Left cardiac atrium (tissue), 4 donors: Measurements from ENCODE around the gene HSF5. TPM values are rescaled to one million over a fixed set of nuclear protein-coding genes. Genes with fewer than 3 reads are reported as not detected.
A peak's percentile ranks its signal among the peaks of the same experiment; 100 is the strongest.

Source experiments
- ATAC-seq, 2 donors: fragments of 200-7000 bp; cut with Tn5 transposase; one replicate each; pipeline ENCODE4 v1.9.1; 2020; ENCODE audit warnings: mild to moderate bottlenecking in 2 of 2, moderate library complexity in 2 of 2
- DNase-seq: peaks from one replicate; pipeline ENCODE4 v3.0.0-alpha.2; 2020
- intact Hi-C, 2 donors: fragments of 100-400 bp; cut with DNase I; formaldehyde crosslinking; loops; one replicate each; pipeline versions ENCODE4 v1.14.1 to v1.15.1; 2022 to 2023
- long read RNA-seq: library from polyadenylated mRNA; unstranded; transcript quantifications from one replicate; pipeline ENCODE4 v2.0.0, GENCODE V29; 2021
- total RNA-seq, 2 donors: library from RNA; stranded (reverse); fragmentation: NEBNext Ultra II Directional; extraction: Animal tissue kit (Norgen Biotek cat#: 25700); gene quantifications; one replicate each; pipeline ENCODE4 v1.2.1, GENCODE V29; 2021
- donor health status: DM: no; HTN: yes; CAD: no.
- donor health status: DM: no; HTN: yes; CAD: no; lungs with severe emphysema.
- donor health status: DM: yes; HTN: yes; CAD: no.
- donor health status: Dilated cardiomyopathy.

HSF5 gene, protein sequence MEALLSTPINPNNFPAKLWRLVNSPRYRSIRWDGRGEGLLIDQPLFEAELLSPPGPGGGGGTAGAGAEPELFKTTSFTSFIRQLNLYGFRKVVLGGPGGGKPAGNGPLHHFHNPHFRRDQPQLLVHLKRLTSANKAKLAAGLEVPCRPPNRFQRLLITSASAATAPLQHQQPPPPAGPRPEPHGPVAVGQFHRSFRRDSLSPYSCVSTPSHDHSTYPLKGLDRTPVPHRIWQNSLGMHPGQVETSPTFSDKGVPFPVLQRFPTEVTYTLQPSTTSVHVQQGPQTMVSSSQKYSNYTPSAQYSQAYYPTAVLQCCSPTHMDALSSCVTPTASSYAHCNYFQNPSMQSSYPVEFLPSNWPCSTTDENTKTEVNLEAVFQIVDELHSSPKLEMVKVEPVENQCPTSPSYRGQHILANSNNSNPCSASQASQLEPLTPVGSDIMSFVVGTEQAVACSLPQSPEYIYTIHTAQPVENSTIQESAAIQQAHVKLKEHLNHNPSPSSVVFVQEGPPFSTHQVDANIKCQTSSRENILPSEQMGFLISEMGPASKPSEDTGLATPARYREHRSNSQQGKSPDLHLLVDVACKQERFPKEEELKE
- total RNA-seq, result under 1 TPM; 0.06 to 0.10 TPM
- long read RNA-seq, partial matches to known transcripts, result 0 of 1 reads
- long read RNA-seq, other reads (novel, unspliced or antisense), result 1 of 1 reads

DNA sequence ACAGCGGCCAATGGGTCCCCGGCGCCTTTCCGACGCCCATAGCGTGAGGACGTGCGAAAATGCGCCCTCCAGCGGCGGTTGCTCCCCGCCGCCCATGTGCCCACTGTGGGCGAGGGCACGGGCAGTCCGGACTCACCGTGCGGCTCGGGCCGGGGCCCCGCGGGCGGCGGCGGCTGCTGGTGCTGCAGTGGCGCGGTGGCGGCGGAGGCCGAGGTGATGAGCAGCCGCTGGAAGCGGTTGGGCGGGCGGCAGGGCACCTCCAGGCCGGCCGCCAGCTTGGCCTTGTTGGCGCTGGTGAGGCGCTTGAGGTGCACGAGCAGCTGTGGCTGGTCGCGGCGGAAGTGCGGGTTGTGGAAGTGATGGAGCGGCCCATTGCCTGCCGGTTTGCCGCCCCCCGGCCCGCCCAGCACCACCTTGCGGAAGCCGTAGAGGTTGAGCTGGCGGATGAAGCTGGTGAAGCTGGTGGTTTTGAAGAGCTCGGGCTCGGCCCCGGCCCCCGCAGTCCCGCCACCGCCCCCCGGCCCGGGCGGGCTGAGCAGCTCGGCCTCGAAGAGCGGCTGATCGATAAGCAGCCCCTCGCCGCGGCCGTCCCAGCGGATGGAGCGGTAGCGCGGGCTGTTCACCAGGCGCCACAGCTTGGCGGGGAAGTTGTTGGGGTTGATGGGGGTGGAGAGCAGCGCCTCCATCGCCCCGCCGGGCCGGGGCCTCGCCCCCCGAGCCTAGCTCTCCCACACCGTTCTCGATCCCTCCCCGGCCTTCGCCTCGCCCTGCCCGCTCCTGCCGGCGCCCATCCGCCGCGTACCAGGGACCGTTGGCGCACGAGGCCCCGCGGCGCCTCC is at the start of gene HSF5:
Gene HSF5, minus strand, starts transcription at position 820 of the 839 bp plus-strand sequence. Its CDS starts 134 bp downstream, at position 686.
- intact Hi-C loops, result no loop called here
- ATAC-seq (peak; percentile 75 to 78), DNase-seq (peak; percentile 50)

DNA sequence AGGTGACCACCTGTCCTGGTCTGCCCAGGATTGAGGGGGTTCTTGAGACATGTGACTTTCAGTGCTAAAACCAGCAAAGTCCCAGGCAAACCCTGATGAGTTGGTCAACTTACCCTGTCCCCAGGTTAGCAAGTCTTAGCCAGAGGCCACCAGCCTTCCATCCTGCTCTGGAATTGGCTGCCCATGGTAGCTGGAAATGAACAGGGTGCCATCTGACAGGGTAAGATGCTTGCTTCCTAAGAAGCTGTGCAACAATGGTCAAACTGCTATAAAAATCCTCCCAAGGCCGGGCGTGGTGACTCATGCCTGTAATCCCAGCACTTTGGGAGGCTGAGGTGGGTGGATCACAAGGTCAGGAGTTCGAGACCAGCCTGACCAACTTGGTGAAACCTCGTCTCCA is 49.1 kb upstream of the HSF5 start:
- no peak for ATAC-seq
- intact Hi-C loops, result no loop called here

DNA sequence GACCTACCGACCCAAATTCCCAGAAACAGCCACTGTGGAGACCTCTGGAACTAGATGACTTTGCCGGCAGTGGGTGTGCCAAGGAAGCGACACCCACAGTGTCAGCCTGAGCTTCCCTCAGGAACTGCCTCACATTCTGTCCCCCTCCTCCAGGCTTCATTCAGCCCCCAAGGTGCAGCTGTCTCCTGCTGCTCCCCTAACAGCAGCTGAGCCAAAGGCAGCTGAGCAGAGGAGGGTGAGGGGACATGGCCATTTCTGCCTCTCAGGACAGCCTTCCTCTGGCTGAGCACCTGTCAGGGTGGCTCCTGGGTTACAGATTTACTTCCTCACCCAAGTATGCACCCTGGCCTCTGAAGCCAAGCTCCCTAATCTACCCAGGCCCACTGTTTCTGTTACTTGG is 48.3 kb upstream of the HSF5 start:
- intact Hi-C loops, result no loop called here
- DNase-seq (no peak), ATAC-seq (no peak)

More for the DNA sequence above, 49.1 kb upstream of the HSF5 start:
- no peak for DNase-seq

DNA sequence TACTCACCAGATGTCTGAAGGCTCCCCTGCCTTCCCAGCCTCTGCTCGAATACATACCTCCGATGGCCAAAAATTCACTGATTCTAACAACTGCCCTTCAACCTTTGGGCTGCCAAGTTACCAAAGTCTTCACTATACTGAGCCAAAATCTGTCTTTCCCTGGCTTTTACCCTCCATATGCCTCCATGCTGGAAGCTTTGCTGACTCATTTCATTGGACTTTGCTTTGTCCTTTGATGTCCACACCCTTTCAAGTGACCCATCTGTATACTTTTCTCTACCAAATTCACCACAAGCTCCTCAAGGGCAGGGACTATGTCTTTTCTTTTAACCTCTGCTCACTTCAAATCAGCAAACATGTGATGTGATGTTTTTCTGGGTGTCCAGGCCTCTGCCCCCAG is 47.2 kb upstream of the HSF5 start:
- intact Hi-C loops, result no loop called here
- DNase-seq, result no peak
- ATAC-seq, result no peak

DNA sequence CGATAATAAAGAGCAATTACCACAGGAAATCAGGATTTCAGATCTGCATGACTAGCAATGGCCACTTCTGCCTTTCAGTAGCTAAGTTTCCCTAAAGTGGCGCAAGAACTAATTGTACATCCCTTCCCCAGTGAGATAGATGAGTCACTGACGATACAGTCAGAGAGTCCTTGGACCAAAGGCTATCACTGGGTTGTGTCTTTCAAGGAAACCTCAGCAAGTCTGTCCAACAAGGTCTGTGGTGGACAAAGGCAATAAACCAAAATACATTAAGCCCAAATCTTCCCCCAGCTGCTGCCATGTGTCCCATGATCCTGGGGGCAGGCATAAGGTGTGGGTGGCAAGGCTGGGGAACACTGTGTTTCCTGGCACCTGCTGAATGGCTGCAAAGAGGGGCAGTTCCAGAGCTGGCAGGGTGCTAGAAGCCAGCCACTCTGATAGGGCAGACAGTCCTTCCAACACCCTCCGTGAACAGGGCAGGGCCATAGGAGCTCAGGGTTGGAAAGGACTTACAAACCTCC is 46.8 kb upstream of the HSF5 start:
- ATAC-seq, result peak in 1 of 2 donors; percentile 29
- DNase-seq, result no peak
- intact Hi-C loops, result loop anchor here in 1 of 2 donors (5.0 kb wide), 1 partner anchor 52 kb away; no protein-coding TSS in a partner anchor

DNA sequence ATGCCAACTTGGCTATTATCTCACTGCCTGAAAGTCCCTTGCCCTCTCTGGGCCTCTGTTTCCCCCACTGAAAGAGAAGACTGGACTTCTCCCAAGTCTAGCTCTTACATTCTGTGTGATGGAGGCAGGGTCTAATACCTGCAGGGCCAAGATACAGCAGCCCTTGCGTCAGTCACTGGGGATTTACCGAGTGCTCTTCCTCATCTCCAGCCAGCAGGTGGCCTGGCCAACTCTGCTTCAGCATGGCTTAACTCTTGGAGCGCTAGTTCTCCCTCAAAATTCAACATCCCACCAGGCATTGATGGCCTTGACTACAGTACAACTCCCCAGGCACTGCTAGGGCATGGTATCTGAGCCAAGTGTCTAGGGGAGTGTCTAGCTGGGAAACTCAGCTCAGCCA is 46.1 kb upstream of the HSF5 start:
- no peak for DNase-seq
- no peak for ATAC-seq
- intact Hi-C loops, result loop anchor here in 1 of 2 donors (5.0 kb wide), 1 partner anchor 53 kb away; no protein-coding TSS in a partner anchor

DNA sequence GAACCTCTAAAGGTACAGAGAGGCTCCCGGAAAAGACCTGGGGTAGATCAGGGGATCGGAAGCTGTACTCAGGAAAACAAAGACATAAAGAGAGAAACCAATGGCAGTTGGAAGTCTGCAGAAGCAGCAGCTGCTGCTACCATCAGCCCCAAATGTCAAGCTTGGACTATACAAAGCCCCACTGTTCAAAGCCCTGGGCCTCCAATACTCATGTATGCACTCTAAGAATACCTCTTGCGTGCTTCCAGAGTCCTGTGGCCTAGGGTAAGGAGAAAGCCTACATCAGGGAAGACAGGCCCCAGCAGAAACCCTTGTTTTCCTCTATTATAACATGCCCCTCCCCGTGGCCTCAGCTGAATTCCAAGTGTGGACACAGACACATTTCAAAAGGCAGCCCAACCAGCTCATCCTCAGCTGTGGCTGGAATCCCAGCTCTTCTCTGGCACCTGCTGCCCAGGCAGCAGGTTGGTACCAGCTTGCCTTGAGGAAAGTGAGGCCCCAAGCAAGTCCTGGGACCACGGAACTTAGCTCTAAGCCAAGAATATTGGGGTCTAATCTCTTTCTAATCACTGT is 45.5 kb upstream of the HSF5 start:
- no peak for DNase-seq
- ATAC-seq, result no peak
- intact Hi-C loops, result loop anchor here in 1 of 2 donors (5.0 kb wide), 1 partner anchor 54 kb away; no protein-coding TSS in a partner anchor

DNA sequence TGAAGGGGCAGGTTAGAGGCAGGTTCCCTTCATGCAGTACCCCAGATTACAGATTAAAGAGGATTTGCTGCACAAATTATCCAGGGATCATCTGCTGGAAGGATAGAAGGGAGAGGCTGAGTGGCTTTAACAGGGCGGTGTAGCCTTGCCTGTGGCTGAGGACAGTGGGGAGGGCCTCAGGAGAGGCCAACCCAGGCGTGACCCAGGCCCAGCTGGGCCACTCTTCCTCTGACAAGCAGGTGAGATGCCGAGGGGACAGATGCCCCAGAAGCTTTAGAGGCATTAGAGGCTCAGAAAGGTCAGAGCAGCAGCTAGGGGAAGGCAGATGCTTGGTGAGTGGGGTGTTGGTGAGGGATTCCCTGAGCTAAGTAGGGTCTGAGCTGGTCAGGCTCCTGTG is 44.3 kb upstream of the HSF5 start:
- intact Hi-C loops, result loop anchor here in 1 of 2 donors (5.0 kb wide), 1 partner anchor 55 kb away; no protein-coding TSS in a partner anchor
- no peak for DNase-seq
- no peak for ATAC-seq

DNA sequence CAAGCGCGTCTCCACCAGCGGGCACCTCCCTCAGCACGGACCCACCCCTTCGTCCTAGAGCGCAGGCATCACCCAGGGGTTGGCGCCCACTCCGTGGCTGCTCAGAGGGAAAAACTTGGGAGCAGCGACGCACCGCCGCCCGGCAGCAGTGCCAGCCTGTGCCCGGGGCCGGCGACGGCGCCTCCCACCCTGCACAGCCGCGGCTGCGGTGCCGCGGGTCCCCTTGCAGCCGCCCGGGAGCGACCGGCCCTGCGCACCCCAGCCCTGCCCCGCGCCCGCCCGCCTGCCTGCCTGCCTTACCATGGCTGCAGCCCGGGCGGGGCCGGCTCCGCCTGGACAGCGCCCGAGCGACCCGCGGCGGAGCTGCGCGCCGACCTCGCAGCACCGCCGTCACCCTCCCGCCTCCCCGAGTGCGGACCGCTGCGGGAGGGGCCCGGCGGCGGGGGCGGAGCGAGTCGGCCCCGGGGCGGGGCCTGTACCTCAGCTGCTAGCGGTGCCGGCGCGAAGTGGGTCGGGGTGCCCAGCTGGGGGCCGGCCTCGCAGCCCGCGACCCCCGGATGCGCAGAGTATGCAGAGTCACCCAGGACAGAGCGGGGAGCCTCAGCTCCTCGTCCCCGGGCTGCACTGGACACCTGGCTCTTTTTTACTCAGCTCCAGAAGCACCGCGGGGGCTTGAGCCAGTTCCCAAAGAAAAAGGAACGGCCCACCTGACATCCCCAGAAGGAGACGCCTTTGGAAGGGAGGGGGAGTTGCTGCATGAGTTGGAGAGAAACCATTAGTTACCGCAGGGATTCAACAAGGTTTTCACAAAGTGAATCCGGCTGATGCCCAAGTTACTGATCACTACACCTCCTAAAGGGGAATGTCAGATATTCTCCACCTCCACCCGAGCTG is 43.7 kb upstream of the HSF5 start:
- DNase-seq (peak; percentile 67), ATAC-seq (peak; percentile 90)
- intact Hi-C loops, result loop anchor here in 1 of 2 donors (5.0 kb wide), 1 partner anchor 55 kb away; no protein-coding TSS in a partner anchor

DNA sequence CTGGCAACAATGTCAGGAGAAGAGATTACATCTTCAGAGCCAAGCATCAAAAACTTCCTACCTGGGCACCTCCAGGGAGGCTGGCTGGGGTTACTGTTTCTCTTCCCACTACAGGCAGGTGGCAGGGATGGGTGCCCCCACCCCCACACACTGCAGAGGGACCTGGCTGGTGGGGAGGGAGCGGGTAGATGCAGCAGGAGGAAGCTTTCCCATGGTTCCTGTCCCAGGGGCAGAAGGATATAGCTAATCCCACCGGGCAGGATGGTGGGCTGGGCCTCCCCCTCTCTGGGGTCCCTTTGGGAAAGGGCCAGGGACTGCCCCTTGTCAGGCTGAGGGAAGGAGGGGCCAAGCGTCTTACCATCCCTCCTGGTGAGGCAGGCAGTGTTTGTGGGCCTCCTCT is 42.9 kb upstream of the HSF5 start:
- DNase-seq, result no peak
- no peak for ATAC-seq
- intact Hi-C loops, result loop anchor here in 1 of 2 donors (5.0 kb wide), 1 partner anchor 56 kb away; no protein-coding TSS in a partner anchor

DNA sequence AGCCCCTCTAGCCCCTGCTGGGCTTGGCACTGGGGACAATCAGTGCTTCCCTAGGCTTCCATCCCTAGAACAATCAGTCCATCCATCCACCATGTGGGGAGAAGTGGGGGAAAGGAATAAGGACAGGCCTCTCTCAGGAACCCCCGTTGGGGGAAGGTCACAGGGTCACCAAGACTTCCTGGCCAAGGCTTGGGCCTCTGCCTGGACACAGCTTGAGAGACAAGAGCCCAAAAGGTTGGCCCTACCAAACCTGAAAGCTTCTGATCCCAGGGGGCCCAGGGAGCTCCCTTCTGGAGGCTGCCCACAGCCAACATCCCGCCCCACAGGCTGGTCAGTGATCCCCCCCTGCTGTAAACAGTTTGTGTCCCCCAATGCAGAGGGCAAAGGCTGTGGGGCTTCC is 42.4 kb upstream of the HSF5 start:
- intact Hi-C loops, result loop anchor here in 1 of 2 donors (5.0 kb wide), 1 partner anchor 57 kb away; no protein-coding TSS in a partner anchor
- ATAC-seq, result no peak

DNA sequence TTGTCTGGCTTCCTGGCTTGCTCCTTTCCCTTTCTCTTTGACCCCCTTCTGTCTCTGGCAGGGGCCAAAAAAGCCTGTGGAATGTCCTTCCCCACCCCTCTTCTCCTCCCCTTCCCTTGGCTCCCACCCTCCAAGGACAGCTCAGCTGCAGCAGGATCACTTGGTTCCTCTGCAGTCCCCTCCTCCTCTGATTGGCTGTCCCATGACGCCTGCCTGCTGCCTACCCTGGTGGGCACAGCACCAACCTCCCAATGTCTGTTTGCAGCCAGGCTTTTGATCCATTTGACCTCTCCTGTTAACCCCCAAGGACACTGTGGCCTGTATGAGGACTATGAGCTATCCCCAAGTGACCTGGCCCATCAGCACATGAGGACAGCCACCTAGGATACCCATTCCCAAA is 41.1 kb upstream of the HSF5 start:
- intact Hi-C loops, result loop anchor here (10.0 kb wide), 2 partner anchors 46 to 166 kb away; partner anchors contain the start of genes RAD51C (in 1 of the 2) and TEX14 (in 1 of the 2)
- ATAC-seq, result no peak

More for the DNA sequence above, 42.4 kb upstream of the HSF5 start:
- DNase-seq, result no peak

DNA sequence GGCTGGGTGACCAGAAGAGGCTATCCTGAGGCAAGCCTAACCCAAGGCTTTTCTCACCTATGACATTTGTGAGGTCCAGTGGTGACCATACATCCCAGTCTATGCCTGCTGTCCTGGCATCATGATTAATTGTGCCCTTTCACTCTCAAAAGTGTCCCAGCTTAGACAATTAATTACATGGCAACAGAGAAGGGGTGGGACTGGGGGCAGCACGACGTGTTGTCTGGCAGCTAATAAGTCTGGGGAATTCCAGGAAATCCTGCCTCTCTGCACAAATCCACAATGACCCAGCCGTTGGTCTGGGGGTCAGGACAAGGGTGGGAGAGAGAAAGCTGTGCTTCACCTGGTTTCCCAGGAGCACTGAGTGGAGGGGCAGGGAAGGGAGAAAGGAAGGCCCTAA is 40.2 kb upstream of the HSF5 start:
- ATAC-seq (no peak), DNase-seq (no peak)
- intact Hi-C loops, result loop anchor here (10.0 kb wide), 2 partner anchors 46 to 166 kb away; partner anchors contain the start of genes RAD51C (in 1 of the 2) and TEX14 (in 1 of the 2)

More for the DNA sequence above, 41.1 kb upstream of the HSF5 start:
- DNase-seq, result no peak

DNA sequence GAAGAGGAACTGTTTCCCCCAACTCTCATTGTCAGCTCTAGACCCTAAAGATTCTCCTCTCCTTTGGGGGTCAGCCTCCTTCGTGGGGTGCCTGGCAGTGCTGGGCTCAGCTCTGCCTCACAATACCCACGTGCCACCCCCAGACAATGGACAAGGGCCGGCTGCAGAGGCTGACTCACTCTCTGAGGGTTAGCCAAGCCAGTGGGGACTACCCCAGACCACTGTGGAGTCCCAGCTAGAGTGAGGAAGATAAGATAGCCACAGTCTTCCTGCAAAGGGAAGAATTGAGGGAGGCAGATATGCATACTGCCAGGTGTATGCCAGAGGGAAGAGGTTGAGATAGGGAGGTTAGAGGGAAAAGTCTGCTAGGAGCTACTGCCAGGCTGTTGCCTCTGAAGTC is 39.7 kb upstream of the HSF5 start:
- intact Hi-C loops, result loop anchor here (10.0 kb wide), 2 partner anchors 47 to 167 kb away; partner anchors contain the start of genes RAD51C (in 1 of the 2) and TEX14 (in 1 of the 2)
- DNase-seq (no peak), ATAC-seq (no peak)

DNA sequence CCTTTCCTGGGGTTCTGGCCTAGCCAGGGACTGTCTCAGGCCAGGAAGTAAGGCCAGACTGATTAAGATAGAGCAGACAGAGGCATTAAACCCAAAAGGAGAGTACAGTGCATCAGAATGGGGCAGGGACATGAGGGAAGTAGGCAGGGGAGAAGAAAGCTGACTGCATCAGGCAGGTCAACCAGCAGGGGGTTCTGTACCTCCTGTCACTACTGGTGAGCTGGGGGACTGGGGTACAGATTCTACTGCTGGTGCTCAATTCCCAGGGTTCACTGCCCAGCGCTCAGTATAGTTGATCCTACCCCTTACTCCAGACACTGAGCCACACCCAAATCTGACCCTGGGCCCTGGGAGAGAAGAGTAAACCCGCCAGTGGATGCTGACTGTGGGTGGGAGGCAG is 39.1 kb upstream of the HSF5 start:
- no peak for ATAC-seq
- no peak for DNase-seq
- intact Hi-C loops, result loop anchor here (10.0 kb wide), 2 partner anchors 47 to 167 kb away; partner anchors contain the start of genes RAD51C (in 1 of the 2) and TEX14 (in 1 of the 2)

DNA sequence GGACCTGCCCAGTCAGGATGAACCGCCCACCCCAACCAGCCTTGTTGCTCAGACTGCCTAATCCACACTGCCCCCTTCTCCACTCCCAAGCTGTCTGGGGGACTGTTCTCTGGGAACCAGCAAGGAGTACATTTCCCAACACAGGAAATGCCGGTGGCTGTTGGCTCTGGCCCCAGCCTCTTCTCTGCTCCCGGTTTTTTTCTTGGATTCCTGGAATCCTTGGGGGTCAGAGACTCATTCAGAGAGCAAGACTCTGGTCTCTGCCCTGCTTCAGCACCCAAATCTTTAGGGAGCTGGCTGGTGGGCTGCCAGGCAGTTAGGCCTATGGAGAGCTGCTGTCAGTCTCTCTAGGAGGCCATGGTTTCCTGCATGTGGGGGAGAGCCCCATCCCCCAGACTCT is 37.0 kb upstream of the HSF5 start:
- peak; percentile 47 to 80 for ATAC-seq
- intact Hi-C loops, result loop anchor here (10.0 kb wide), 2 partner anchors 50 to 170 kb away; partner anchors contain the start of genes RAD51C (in 1 of the 2) and TEX14 (in 1 of the 2)
- DNase-seq, result peak; percentile 72

DNA sequence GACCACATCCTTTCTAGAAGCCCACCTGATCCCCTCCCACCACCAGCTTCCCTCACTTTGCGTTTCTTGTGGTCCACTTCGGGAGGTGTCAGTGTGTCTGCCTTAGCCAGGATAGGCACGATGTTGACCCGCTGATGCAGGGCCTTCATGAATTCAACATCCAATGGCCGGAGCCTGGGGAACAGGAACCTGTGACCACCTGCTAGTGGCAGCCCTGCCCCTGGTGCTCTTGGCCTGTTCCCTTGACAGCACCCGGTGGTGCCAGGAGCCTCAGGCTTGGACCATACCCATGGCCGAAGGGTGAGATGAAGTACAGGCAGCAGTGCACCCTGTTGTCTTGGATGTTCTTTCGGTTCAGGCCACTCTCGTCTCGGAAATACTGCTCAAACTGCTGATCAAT is 33.5 kb upstream of the HSF5 start:
- intact Hi-C loops, result loop anchor here (10.0 kb wide), 2 partner anchors 53 to 173 kb away; partner anchors contain the start of genes RAD51C (in 1 of the 2) and TEX14 (in 1 of the 2)
- DNase-seq, result no peak
- no peak for ATAC-seq
